Eye (tissue), 1 donor: Measurements from ENCODE around the gene TTC38.
"Not testable (repeated sequence)": the region's sequence is repeated elsewhere in the genome, so short reads cannot be mapped to it uniquely, and the experiment has no call there.

Experiments
- DNase-seq: peaks from one replicate; pipeline ENCODE4 v3.0.0-alpha.2; 2015

TTC38 gene

DNA sequence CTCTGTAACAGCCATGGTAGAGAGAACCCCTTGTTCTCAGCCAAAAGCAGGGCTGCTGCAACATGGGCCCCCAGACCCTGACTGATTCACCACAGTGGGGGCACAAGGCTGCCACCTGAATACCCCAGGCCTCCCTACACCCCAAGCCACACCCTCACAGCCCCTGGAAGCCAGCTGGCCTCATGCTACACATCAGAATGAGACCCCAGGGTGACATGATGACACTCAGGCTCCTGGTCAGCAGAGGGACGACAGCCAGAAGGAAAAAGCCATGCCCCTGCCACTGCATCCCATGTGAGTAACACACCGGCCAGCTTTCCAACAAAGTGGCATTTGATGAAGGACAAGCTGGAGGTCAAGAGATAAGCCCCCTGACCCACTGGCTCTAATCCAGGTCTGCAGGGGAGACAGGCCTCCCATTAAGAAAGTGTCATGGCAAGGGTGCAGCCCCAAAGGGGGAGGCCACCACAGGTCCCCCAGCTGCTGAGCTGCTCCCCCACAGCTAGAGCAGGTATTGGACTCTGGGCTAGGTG lies 20.3 kb upstream of the TTC38 start:
- no peak for DNase-seq

DNA sequence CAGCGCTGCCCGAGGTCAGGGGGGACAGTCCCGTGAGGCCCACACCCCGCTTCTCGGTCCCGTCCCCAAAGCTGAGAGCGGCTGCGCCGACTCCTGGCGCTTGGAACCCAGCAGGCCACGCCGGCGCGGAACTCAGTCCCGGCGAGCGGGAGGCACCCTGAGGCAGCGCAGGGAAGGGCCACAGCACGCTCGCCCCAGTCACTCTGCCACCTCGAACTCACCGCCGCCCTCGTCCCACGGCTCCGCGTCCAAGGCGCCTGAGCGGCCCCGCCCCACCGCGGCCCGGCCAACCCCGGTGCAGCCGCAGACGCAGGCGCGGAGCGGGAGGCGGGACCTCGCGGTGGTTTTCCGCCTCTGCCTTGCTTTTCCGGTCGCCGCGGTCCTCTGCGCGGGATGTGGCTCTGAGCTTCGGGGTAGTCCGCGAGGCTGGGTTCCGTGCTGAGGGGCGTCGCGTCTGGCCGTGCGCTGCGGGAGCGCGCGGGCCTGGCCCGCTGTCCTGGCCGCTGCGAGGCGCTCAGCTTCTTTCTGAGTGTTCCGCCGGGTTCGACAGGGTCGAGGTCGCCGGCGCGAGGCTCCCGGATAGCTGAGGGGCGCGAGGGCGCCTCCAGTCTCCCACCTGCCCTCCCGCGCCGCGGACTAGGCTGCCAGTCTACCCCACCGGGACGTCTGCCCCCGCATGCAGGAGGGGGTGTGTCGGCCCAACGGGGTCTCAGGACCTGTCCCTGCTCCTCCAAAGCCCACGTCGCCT lies 17.6 kb upstream of the TTC38 start, which contains the start of gene CDPF1:
CDPF1 (minus strand) TSS at position 259 of the 748 bp plus-strand sequence. CDS start 2,009 bp downstream, outside the sequence.
- DNase-seq, result peak; percentile 92

DNA sequence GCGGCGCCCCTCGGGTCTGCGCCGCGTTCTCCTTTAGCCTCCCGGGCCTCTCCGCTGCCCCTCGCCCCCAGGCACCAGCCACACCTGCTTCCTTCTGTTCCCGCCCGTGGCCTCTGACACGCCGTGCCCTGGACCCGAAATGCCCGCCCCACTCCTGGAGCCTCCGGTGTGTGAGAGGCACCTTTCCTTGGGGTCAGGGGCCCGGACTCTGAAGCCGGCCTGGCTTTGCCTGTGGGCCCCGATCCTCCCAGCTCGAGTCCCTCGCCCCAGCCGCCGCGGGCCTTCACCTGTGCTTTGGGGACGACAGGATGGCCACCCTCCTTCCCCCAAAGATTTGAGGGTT lies 17.1 kb upstream of the TTC38 start:
- DNase-seq, result no peak

DNA sequence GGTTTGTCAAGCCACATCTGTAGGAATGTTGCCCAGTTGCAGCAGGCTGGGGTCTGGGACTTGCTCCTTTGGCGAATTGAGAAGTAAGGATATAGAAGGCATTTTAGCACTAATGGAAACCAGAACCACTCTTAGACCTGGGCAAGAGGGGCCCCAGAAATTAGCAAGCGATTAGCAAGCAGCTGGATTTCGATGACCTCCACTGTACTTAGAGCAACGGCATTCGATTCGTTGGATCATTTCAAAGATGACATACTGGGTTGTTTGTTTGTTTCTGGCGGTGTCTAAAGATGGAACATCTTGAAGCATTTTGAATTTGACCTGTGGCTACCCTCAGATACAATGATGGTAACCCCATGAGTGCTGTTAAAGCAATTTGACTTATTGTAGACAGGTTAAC lies 16.5 kb upstream of the TTC38 start:
- no peak for DNase-seq

DNA sequence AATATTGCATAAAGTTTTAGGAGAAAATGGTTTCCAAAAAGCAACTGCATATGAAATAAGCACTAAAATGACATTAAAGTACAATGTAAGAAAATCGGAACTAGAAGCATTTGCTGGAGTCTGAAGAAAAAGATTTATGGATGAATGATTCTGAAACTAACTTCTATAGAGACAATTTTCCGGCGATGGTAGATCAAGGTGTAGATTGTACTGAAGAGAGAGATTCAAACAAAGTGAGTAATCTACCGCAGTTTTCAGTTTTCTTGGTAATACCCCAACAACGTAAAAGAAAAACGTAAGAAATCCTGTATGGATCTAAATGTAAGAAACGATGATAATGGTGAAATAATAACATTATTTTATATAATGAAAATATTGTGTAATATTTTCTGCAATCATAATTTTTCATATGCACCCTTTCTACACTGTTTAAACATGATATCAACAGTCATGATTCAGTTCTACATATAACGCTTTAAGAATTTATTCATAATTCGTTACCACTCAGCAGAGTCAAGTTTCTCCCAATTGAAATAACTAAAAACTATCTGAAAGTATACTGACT lies 15.9 kb upstream of the TTC38 start:
- no peak for DNase-seq

DNA sequence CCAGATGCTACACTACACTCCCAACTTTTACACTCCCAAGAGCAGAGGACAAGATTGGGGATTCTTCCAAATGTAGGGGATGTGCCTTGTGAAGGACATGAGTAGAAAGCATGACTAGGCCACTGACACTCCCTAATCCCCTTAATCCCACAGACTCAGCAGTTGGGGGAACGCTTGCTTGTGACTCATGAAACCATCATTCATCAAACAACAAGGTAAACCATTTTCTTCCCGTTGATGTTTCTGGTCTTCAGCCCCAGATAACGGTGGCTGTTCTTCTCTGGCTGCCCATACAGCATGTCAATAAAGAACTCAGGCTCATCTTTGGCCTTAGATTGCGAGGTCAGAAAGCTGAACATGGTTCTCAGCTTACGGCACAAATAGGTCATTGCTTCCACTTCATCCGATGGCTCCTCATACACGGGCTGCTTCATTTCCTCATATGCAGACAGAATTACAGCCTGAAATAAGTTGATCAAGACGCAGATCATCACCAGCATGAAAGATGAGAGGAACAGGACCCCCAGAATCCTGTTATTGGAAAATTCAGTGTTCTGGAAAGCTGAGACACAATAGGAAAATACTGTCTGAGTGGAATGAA lies 11.3 kb upstream of the TTC38 start:
- no peak for DNase-seq

DNA sequence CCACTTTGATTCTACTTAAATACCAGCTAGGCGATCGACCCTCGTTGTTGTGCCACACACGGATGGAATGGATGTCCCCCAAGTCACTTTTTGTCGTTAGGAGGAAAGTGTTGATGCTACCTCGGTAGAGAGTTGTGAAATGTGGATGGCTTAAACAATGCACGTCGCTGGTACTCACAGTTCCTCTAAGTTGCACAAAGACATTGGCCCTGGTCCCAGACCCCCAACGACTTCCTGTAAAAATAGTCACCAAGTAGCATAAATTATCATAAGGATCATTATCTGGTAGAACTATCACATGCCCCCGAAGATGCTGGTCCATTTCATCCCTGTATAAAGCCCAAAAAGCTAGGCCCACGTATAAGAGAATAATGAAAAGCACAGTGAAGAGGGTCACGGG lies 8.4 kb upstream of the TTC38 start:
- DNase-seq, result no peak

DNA sequence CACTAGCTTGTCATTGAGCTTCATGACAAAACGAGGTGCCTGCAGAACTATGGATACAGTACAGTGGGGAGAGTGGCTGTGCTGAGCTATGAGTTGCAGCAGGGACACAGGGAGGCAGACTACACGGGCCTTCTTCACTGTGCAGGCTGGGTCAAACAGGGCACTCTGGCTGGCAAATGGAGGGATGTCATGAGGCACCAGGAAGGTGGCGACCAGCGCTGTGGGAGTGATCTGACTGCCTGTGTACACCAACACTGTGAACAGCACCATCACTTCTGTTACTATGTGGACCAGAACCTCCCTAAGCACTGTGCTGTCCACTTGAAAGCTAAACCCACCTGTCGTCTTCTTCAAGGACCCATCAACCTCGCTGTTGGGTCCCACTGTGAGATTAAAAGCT lies 7.8 kb upstream of the TTC38 start:
- DNase-seq, result no peak

DNA sequence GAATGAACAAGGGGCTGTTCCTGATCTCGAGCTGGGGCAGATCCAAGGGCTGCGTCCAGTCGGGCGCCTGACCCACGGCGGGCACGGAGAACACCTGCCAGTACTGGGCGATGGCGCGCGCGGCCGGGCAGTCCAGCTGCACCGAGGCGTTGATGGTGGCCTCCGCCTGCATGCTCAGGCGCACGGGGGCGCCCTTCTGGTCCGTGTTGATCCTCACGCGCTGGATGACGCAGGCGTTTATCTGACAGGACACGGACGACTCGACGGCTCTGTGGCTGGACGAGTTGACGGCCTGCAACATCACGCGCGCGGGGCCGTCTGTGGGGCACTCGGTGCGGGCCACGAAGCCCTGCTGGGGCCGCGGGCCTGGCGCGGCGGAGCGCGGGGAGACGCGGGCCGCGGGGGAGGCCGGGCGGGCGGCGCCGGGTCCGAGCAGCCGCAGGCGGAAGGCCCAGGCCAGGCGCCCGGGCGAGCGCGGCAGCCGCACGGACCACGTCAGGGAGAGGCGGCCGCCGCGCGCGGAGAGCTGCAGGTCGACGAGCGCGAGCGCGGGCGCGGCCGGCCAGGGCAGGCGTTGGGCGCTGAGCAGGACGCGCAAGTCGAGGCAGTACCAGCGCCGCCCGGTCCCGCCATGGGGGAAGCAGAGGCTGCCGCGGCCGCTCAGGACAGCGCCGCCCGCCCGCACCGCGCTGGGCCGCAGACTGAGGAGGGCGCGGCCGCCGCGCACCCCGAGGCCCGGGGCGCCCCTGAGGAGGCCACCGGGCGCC lies 5.2 kb upstream of the TTC38 start:
- DNase-seq, result peak; percentile 68

DNA sequence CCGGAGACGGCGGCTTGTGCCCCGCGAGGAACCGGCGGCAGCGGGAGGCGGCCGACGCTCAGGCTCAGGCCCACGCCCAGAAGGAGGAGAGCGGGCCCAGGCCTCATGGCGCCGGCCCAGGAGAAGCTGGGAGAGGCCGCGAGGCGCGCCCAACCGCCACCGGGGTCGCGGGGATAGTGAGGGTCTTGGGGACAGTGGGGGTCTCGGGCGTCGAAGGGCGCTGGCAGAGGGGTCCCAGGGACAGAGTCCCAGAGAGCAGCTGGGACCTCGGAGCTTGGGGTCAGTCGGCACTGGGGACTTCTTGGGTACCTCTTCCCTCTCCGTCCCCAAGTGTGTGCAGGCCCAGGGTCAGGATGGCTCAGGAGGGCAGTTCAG lies 4.6 kb upstream of the TTC38 start, which contains the start of gene PKDREJ:
PKDREJ (minus strand) TSS at position 128 of the 375 bp plus-strand sequence; CDS start at position 107, 21 bp downstream.
- no peak for DNase-seq

DNA sequence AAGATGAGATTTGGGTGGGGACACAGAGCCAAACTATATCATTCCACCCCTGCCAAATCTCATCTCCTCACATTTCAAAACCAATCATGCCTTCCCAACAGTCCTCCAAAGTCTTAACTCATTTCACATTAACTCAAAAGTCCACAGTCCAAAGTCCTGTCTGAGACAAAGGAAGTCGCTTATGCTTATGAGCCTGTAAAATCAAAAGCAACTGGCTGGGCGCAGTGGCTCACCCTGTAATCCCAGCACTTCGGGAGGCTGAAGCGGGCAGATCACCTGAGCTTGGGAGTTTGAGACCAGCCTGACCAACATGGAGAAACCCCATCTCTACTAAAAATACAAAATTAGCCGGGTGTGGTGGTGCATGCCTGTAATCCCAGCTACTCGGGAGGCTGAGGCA lies 3.3 kb upstream of the TTC38 start:
- not testable (repeated sequence) for DNase-seq

DNA sequence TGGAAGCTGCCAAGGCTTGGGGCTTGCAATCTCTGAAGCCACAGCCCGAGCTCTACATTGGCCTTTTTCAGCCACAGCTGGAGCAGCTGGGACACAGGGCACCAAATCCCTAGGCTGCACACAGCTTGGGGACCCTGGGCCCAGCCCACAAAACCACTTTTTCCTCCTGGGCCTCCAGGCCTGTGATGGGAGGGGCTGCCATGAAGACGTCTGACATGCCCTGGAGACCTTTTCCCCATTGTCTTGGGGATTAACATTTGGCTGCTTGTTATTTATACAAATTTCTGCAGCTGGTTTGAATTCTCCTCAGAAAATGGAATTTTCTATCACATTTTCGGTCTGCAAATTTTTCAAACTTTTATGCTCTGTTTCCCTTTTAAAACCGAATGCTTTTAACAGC lies 2.2 kb upstream of the TTC38 start:
- DNase-seq, result not testable (repeated sequence)

DNA sequence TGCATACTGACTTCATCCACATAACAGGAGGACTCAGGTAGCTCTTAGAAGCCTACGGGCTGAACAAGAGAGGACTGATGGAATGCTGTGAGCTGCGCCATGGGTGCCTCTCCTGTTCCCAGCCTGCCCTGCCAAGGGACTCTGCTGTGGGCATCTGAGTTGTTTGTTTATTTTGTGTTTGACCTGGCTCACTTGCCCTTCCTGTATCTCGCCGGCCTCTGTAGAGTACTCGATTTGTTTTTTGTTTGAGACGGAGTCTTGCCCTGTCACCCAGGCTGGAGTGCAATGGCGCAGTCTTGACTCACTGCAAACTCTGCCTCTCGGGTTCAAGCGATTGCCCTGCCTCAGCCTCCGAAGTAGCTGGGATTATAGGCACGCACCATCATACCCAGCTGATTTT lies 1.8 kb downstream of the TTC38 start:
- DNase-seq, result no peak

DNA sequence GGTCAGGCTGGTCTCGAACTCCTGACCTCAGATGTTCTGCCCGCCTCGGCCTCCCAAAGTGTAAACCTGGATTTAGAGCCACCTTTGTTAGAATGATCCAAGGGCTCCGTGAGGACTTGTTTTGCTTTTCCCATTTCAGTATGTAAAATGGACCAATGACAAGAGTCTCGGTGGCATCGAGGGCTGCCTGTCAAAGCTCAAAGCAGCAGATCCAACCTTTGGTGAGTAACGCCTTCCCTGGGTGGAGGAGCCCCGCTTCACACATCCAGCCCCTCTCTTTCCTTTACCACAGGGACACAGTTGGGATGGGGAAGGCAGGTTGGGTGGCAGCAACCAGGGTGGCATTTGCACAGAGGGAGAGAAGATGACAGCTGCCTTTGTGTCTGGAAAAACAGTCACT lies 4.4 kb downstream of the TTC38 start:
- no peak for DNase-seq

DNA sequence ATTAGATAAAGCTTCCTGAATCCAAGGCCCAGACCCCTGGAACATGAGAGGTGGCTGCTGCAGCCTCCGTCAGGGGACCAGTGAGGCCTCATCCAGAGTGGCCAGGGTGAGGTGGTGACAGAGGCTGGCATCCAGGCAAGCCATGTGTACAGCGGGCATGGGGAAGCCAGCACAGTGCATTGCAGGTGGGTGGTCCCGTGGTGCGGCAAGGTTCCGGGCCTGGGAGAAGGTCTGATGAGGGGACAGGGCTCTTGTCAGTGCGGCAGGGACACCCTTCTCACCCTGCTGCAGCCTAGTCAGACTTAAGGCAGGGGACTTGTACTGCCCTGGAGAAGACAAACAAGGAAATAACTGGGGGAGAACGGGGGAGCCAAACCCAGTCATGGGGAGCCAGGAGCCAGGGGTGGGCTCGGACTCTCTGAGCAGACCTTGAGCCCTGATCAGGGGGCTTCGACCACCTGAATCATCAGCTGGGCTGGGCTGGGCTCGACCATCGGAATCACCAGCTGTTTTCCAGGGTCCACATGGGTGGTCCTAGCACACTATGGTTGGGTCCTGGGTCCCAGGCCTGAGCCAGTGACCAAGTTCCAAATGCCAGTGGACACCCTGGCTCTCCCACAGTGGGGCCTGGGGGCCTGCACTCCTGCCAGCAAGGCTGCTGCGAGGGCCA lies 5.1 kb downstream of the TTC38 start:
- DNase-seq, result no peak

DNA sequence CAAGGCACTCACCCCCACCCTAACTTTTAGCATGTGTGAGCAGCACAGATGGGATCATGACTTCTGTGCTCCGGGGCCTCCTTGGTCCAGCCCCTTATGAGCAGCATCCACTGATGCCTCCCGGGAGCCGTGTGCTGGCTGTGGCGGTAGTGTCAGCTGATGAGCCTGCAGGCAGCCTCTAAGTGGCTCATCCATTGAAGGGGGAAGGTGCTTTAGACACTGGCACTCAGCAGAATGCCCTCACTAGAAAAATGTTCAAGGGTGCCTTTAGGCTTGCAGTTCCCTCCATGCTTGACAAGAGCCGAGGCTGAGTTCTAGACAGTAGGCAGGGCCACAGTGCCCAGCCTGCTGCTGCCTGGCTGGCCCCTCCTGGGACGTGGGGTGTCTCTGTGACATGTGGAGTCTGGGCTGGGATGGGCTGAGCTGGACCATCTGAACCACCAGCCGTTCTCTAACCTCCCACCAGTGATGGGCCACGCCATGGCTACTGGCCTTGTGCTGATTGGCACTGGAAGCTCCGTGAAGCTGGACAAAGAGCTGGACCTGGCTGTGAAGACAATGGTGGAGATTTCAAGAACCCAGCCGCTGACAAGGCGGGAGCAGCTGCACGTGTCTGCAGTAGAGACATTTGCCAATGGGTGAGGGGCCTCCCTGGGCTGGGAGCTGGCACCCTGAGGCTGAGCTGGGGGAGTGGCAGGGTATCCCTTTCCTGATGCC lies 5.8 kb downstream of the TTC38 start:
- DNase-seq, result no peak

DNA sequence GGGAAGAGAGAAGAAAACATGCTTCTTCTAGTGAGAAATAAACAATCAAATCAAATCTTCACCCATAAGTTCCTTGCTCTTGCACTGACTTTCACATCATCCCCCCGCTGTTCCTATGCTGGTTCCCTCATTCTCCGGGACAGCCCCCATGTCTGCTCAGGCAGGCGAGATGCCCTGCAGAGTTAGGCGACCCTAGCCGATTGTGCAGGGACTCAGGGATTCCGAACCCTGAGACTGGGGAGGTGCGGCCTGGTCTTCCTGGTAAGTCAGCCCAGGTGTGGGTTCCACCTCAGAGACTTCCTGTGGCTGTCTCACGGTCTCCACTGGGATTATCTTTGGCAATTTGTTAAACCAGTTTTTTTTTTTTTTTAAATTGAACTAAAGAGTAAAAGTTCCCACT lies 6.6 kb downstream of the TTC38 start:
- DNase-seq, result no peak

DNA sequence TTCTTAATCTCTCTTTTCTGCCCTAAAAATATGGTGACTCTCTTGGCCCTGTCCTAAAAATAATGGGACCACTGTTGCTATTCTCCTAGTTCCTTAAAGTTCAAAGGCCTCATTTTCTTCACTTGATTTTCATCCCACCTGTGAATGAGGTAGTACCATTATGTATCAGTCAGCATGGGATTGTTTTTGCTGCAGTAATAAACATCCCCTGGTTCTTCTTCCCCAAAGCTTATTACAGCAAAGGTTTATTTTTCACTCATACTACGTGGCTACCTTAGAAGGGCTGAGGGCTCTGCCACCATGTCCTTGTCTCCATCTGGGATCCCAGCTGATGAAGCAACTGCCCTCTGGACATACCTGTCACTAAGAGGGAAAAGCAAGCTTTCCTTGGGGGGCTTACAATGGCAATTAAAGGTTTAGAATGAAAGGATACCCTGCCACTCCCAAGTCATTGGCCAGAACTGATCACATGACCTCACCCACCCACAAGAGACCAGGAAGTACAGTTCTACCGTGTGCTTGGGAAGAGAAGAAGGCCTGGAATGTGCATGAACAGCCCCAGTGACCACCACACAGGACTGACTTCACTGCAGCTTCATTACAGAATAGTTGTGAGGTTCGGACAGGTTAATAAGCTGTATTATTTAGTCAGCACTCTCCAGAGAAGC lies 7.8 kb downstream of the TTC38 start:
- no peak for DNase-seq

DNA sequence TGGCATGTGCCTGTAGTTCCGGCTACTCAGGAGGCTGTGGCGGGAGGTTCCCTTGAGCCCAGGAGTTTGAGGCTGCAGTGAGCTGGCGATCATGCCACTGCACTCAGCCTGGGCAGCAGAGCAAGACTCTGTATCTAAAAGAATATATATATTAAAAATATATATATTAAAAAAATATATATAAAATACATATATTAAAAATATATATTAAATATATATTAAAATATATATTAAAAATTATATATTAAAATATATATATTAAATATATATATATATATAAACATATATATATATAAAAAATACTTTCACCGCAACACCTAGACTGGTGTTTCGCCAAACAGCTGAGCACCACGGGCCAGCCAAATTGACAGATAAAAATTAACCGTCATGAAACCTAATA lies 8.8 kb downstream of the TTC38 start:
- no peak for DNase-seq

DNA sequence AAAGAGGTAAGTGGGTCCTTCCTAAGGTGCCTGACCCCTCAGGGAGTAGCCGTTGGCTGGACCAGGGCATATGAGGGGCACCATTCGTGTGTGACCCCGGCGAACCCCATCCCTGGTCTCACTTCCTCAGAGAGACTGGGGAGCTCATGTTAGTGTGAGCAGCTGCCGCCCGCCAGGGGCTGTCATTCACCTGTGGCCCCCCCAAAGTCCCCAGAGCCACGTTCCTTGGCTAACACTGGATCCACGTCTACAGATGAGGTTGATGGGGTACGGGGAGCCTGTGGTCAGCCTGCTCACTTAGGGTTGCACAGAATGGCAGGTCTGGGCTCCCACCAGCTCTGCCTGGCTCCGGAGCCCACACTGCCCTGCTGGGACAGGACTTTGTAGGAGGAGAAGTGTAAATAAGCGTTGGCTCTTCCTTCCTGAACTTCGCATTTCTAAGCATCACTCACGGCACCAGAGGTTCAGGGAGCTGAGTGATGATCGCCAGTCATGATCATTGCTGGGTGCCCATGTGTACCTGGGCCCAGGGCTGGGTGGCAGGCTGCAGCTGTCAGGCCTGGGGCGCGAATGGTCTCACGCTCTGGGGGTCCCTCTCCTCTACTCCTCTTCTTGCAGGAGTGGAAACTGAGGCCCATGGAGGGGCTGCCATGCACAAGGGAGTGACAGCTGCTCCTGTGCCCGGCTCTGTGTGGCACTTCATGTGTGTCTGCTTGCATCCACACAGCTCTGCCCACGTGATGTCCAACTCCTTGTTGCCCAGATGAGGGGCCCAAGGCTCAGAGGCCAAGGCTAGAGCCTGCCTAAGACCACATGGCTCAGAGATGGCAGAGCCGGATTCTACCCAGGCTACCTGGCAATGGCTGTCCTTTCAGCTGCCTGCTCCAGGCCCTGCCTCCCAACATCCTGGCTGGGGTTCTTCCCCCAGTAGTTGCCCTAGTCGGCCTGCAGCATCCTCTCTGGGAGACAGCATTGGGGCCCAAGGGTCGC lies 11.1 kb downstream of the TTC38 start:
- no peak for DNase-seq
